ENCODE data around the gene SFMBT2.
"Not testable (repeated sequence)": the region's sequence is repeated elsewhere in the genome, so short reads cannot be mapped to it uniquely, and the experiment has no call there.

The SFMBT2 gene

DNA sequence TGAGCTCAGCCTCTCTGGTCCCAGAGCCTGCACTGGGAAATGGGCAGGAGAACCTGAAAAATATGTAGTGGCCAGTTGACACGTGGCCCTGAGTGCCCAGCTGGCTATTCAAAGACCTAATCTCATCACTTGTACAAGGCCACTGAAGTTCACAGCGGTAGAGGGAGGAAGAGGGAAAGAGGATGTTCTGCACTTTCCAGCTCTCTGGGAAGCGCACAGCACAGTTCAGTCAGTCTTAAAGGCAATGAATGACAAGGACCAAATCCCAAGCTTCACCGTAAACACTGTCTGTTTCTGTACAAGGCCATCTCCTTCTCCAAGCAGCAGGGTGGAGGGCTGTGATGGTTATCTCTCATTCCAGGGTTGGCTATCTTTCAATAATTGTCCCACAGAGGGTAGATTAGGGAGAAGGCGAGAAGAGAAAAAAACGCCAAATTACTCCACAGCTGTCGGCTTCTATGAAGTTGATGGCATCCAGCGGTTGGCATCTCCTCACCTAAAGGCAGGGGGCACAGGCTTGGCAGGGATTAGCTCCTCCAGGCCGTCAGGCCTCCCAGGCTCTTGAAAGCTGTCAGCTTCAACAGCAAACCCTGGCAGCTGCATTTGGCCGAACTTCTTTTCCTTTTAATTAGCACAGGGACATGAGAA is 10.6 kb downstream of the SFMBT2 start:
- POLR2A ChIA-PET: no interaction called here
- TF ChIP-seq L3MBTL2 (conservative IDR thresholded peaks at IDR 0.05) (no peak), ZNF384 (IDR thresholded peaks at IDR 0.05) (no peak), LEF1 (IDR thresholded peaks at IDR 0.05; ENCODE audit: borderline replicate concordance) (no peak)

GRCh38 chr10:7399533-7399932 is 11.3 kb downstream of the SFMBT2 start:
- ChIA-PET CTCF (no interaction called here), POLR2A (no interaction called here)
- no peak for TF ChIP-seq TARDBP (IDR thresholded peaks at IDR 0.05)
- TF ChIP-seq FOXA1 (IDR thresholded peaks at IDR 0.05): no peak
- TF ChIP-seq, protein P1, sequence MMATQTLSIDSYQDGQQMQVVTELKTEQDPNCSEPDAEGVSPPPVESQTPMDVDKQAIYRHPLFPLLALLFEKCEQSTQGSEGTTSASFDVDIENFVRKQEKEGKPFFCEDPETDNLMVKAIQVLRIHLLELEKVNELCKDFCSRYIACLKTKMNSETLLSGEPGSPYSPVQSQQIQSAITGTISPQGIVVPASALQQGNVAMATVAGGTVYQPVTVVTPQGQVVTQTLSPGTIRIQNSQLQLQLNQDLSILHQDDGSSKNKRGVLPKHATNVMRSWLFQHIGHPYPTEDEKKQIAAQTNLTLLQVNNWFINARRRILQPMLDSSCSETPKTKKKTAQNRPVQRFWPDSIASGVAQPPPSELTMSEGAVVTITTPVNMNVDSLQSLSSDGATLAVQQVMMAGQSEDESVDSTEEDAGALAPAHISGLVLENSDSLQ (IDR thresholded peaks at IDR 0.05): no peak
- no peak for TF ChIP-seq HDGF (IDR thresholded peaks at IDR 0.05; ENCODE audit: borderline replicate concordance)
- no peak for TF ChIP-seq ARNT (IDR thresholded peaks at IDR 0.05)
- TF ChIP-seq ELF4 (IDR thresholded peaks at IDR 0.05): no peak
- no peak for DNase-seq (ENCODE audit: extremely low spot score)

More for the DNA sequence above, 10.6 kb downstream of the SFMBT2 start:
- CTCF ChIA-PET: no interaction called here
- no peak for DNase-seq (ENCODE audit: extremely low spot score)

DNA sequence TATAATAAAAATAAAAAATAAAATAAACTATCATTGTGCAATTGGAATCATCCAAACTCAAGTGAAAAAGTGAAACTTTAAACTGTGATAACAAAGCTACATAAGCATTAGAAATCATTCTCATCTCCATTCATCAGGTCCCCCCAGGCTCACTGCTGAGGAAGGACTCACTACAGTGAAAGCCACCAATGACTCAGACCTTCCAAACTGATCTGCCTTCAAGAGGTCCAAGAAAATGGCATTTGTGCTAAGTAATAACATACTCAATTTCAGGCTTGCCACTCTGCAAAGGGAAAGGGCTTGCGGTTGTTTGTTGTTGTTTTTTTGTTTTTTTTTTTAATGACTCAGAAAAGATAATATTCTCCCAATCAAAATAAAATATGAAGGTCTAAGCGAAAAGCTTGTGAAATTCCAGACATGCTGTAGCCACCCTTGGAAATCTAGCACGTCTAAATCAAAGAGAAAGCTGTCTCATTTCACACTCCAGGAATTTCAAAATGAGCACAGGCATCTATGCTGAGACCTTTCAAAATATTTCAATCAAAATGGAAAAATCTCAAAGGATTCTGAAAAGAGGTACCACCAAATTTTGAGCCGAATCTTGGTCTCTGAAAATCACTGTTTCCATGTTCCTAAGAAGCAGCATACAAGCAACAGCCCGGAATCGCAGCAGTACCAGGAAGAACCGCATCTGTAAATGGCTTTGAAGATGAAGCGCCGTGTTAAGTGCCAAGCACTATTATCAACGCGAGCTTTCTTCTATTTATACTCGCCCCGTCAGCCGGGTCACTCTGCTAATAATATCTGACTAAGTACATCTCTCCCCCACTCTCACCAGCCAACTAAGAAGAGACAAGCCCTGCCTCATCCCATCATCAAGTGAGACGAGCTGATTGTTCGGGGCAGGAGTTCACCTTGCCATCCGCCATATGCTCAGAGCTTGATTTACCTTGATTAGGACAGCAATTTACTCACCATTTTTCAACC is 13.5 kb downstream of the SFMBT2 start:
- TF ChIP-seq, protein P1 (IDR thresholded peaks at IDR 0.05): no peak
- TF ChIP-seq BHLHE40 (IDR thresholded peaks at IDR 0.05; ENCODE audit: borderline replicate concordance): no peak
- TF ChIP-seq FOXA1 (IDR thresholded peaks at IDR 0.05): no peak
- no peak for TF ChIP-seq LEF1 (IDR thresholded peaks at IDR 0.05; ENCODE audit: borderline replicate concordance)
- no peak for TF ChIP-seq ZNF384 (IDR thresholded peaks at IDR 0.05)
- no peak for TF ChIP-seq SP1 (IDR thresholded peaks at IDR 0.05)
- TF ChIP-seq ARNT (IDR thresholded peaks at IDR 0.05): no peak
- TF ChIP-seq L3MBTL2 (conservative IDR thresholded peaks at IDR 0.05): no peak
- TF ChIP-seq NFRKB (IDR thresholded peaks at IDR 0.05): no peak
- no peak for TF ChIP-seq FOXK2 (IDR thresholded peaks at IDR 0.05)
- no peak for TF ChIP-seq FOXM1 (IDR thresholded peaks at IDR 0.05; ENCODE audit: borderline replicate concordance)
- no peak for TF ChIP-seq SUZ12 (IDR thresholded peaks at IDR 0.05)
- TF ChIP-seq ELF4 (IDR thresholded peaks at IDR 0.05): no peak
- TF ChIP-seq HDGF (IDR thresholded peaks at IDR 0.05; ENCODE audit: borderline replicate concordance): no peak
- TF ChIP-seq CTBP1 (IDR thresholded peaks at IDR 0.05; ENCODE audit: borderline replicate concordance): no peak
- TF ChIP-seq TARDBP (IDR thresholded peaks at IDR 0.05): no peak
- DNase-seq (ENCODE audit: extremely low spot score): no peak
- CTCF ChIA-PET: interaction anchor here (0.9 kb wide), 1 partner anchor 20 kb away, joined by 3 read pairs; no protein-coding TSS in a partner anchor
- POLR2A ChIA-PET: no interaction called here

GRCh38 chr10:7392301-7392700 is 18.5 kb downstream of the SFMBT2 start:
- POLR2A ChIA-PET; DNase-seq (ENCODE audit: extremely low spot score); CTCF ChIA-PET: not testable (repeated sequence)

DNA sequence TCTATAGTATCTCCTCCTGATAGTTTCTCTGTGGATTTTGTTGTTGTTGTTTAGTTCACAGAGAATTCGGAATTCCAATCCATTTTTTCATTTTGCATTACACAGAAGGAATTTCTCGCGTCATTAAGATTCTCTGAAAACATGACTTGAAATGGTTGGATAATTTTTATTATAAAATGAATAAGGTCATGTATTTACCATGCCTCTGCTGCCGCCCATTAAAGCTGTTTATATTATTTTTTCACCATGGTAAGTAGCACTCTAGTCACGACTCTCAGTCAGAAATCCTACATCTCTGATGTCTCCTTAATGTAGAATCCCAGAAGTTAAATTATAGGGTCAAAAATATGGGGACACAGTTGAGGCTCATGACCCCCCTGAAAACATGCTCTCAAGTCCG is 19.1 kb downstream of the SFMBT2 start:
- ChIA-PET POLR2A (no interaction called here), CTCF (no interaction called here)
- no peak for TF ChIP-seq HDGF (IDR thresholded peaks at IDR 0.05; ENCODE audit: borderline replicate concordance)
- TF ChIP-seq TARDBP (IDR thresholded peaks at IDR 0.05): no peak
- no peak for TF ChIP-seq ARNT (IDR thresholded peaks at IDR 0.05)
- no peak for TF ChIP-seq ZNF384 (IDR thresholded peaks at IDR 0.05)
- no peak for TF ChIP-seq ELF4 (IDR thresholded peaks at IDR 0.05)
- TF ChIP-seq CTBP1 (IDR thresholded peaks at IDR 0.05; ENCODE audit: borderline replicate concordance): no peak
- TF ChIP-seq, protein P1 (IDR thresholded peaks at IDR 0.05): no peak
- no peak for TF ChIP-seq FOXM1 (IDR thresholded peaks at IDR 0.05; ENCODE audit: borderline replicate concordance)
- TF ChIP-seq L3MBTL2 (conservative IDR thresholded peaks at IDR 0.05): no peak
- no peak for TF ChIP-seq SP1 (IDR thresholded peaks at IDR 0.05)
- no peak for TF ChIP-seq FOXK2 (IDR thresholded peaks at IDR 0.05)
- no peak for TF ChIP-seq SUZ12 (IDR thresholded peaks at IDR 0.05)
- TF ChIP-seq FOXA1 (IDR thresholded peaks at IDR 0.05): no peak
- TF ChIP-seq BHLHE40 (IDR thresholded peaks at IDR 0.05; ENCODE audit: borderline replicate concordance): no peak
- no peak for TF ChIP-seq LEF1 (IDR thresholded peaks at IDR 0.05; ENCODE audit: borderline replicate concordance)
- TF ChIP-seq NFRKB (IDR thresholded peaks at IDR 0.05): no peak
- DNase-seq (ENCODE audit: extremely low spot score): no peak

DNA sequence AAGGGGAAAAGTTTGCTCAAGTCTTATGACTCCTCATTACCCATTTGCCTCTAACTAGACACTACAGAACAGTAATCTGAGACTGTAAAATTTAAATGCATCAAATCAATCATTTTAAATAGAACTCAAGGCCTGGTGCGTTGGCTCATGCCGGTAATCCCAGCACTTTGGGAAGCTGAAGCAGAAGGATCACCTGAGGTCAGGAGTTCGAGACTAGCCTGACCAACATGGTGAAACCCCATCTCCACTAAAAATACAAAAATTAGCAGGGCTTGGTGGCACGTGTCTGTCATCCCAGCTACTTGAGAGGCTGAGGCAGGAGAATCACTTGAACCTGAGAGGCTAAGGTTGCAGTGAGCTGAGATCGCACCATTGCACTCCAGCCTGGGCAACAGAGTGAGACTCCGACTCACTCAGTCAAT is 20.1 kb downstream of the SFMBT2 start:
- POLR2A ChIA-PET; DNase-seq (ENCODE audit: extremely low spot score); CTCF ChIA-PET: not testable (repeated sequence)
- TF ChIP-seq, protein P1 (IDR thresholded peaks at IDR 0.05): peak; percentile 77

Measured in HEK293T (cell line).